ENCODE measurements around the gene ADGRG7.

ADGRG7 gene

DNA sequence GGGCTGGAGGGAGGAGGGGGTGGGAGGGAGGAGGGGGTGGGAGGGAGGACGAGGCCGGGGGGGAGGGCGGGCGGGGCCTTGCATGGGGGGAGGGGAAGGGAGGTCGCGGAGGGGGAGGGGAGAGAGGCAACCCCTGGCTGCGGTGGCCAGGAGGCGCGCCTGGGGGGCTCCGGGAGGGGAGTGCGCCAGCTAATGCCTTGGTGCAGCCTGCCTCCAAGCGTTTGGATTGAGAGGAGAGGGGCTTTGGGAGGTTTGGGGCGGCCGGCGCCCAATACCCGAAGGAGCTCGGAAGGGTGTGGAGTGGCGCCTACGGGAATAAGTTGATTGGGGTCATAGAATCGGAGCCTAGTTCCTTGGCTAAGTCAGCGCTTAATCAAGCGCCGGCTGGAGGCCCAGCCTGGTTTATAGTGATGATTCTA, 100.5 kb downstream of the ADGRG7 start:
- Mint-ChIP-seq H3K9me3 (peaks cover 2% of the 10 kb centered on the region), H3K36me3 (ENCODE audit: low read depth) (peaks cover 50% of the 10 kb centered on the region), H3K4me1 (ENCODE audit: low read depth) (peaks cover 46% of the 10 kb centered on the region), H3K27ac (peak overlapping the region; percentile 90), H3K27me3 (no peaks in the 10 kb centered on the region), H3K4me3 (peak overlapping the region; percentile 81)
- peak; percentile 59 for DNase-seq

DNA sequence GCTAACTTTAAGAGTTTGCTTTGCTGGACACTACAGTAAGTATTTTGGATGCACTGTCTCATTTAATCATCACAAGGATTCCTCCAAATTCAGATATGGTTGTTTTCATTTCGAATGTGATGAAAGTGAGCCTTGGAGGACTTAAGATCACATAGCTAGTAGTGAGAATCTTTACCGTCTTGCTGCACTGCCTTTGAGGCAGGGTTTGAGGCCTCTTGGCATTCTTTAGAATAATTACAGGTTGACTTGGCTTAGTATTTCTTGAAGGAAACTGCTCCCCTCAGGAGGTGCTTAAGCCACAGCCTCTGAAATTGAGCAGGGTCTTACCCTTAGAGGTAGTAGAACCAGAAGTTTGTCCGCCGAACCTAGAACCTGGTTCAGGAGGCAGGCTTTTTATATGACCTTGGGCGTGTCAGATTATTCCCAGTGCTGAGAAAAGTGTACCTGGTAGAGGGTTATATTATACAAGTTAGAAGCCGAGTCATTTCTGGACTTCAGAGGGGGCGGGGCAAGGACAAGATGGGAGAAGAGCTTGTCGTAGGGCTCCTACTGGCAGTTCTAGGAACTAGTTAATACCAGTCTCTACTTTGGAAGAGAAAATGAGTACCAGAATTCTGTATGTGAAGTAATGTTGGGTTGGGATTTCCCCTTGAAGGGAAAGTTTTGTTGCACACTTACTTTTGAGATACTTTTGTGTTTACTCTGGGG, 101.0 kb downstream of the ADGRG7 start:
- H3K27ac Mint-ChIP-seq, result peak overlapping the region; percentile 90
- peak; percentile 74 for DNase-seq
- peak overlapping the region; percentile 81 for H3K4me3 Mint-ChIP-seq
- peaks cover 55% of the 10 kb centered on the region for H3K36me3 Mint-ChIP-seq (ENCODE audit: low read depth)
- no peaks in the 10 kb centered on the region for H3K27me3 Mint-ChIP-seq
- peaks cover 51% of the 10 kb centered on the region for H3K4me1 Mint-ChIP-seq (ENCODE audit: low read depth)
- peaks cover 2% of the 10 kb centered on the region for H3K9me3 Mint-ChIP-seq

- DNase-seq, result no peak
- Mint-ChIP-seq H3K4me1 (ENCODE audit: low read depth) (peaks cover 72% of the 10 kb centered on the region), H3K9me3 (peaks cover 2% of the 10 kb centered on the region), H3K27me3 (no peaks in the 10 kb centered on the region), H3K36me3 (ENCODE audit: low read depth) (peaks cover 97% of the 10 kb centered on the region), H3K27ac (no peak overlapping the region), H3K4me3 (no peak overlapping the region)
Measured at GRCh38 chr3:100715176-100715575, 105.8 kb downstream of the ADGRG7 start.

- Mint-ChIP-seq H3K4me1 (ENCODE audit: low read depth) (peaks cover 55% of the 10 kb centered on the region), H3K36me3 (ENCODE audit: low read depth) (peaks cover 97% of the 10 kb centered on the region), H3K4me3 (no peak overlapping the region), H3K9me3 (no peaks in the 10 kb centered on the region), H3K27me3 (no peaks in the 10 kb centered on the region), H3K27ac (peak overlapping the region; percentile 15)
- no peak for DNase-seq
Measured at GRCh38 chr3:100717063-100717462, 107.7 kb downstream of the ADGRG7 start.

DNA sequence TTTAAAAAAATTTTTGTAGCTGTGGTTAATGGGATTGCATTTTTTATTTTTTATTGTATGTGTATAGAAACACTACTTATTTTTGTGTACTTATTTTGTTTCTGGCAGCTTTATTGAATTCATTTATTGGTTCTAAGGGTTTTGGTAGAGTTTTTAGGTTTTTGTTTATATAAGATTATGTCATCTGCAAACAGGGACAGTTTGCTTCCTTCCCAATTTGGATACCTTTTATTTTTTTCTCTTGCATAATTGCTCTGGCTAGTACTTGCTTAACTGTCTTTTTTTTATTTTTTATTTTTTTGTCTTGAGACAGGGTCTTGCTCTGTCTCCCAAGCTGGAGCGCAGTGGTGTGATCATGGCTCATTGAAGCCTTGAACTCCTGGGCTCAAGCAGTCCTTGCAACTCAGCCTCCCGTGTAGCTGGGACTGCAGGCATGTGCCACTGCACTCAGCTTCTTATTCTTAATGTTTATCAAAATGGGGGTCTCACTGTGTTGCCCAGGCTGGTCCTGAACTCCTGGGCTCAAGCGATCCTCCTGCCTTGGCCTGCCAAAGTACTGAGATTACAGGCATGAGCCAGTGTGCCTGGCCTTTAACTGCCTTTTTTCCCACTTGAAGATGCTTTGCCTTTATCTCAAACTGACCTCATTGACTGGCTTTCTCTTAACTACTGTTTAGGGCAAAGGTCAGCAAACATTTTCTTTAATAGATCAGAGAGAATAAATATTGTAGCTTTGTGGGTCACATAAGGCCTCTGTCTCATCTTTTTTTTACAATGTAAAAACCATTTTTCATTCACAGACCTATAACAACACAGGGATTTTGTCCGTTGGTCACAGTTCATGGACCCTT, 108.5 kb downstream of the ADGRG7 start:
- Mint-ChIP-seq H3K36me3 (ENCODE audit: low read depth) (peaks cover 97% of the 10 kb centered on the region), H3K27ac (no peak overlapping the region), H3K4me1 (ENCODE audit: low read depth) (peaks cover 47% of the 10 kb centered on the region), H3K4me3 (no peak overlapping the region), H3K27me3 (no peaks in the 10 kb centered on the region), H3K9me3 (no peaks in the 10 kb centered on the region)
- no peak for DNase-seq

DNA sequence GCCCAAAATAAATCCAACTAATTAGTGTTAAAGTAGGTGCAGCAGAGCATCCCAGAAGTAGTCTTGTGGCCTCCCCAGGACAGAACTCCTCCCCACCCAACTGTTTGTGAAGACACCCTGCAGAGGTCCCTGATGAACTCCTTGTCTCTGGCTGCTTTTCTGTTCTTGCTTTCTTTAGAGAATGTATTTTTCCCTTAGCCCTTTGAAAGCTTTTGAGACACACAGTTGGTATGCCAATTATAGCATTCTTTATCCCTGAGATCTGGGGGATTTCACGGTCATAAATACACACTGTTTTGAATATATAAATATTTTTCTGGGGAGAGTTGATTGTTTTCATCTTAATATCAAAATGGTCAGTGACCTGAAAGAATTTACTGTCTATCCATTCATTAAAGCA, 109.7 kb downstream of the ADGRG7 start:
- DNase-seq, result no peak
- peaks cover 99% of the 10 kb centered on the region for H3K36me3 Mint-ChIP-seq (ENCODE audit: low read depth)
- H3K27ac Mint-ChIP-seq, result no peak overlapping the region
- H3K4me1 Mint-ChIP-seq (ENCODE audit: low read depth), result peaks cover 39% of the 10 kb centered on the region
- no peaks in the 10 kb centered on the region for H3K27me3 Mint-ChIP-seq
- no peak overlapping the region for H3K4me3 Mint-ChIP-seq
- H3K9me3 Mint-ChIP-seq, result no peaks in the 10 kb centered on the region

DNA sequence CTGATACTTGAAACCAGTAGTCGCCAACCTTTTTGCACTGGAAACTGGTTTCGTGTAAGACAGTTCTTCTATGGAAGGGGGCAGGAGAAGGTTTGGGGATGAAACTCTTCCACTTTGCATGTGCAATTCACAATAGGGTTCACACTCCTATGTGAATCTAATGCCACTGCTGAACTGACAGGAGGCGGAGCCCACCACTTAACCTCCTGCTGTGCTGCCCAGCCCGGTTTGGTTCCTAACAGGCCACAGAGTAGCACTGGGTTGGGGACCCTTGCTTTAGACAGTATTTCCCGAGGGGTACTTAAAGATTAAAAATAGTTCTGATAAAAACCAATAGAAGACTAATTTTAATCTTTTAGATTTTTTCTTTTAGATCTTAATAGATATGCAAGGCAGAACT, 111.0 kb downstream of the ADGRG7 start:
- peaks cover 95% of the 10 kb centered on the region for H3K36me3 Mint-ChIP-seq (ENCODE audit: low read depth)
- no peaks in the 10 kb centered on the region for H3K27me3 Mint-ChIP-seq
- no peak overlapping the region for H3K4me3 Mint-ChIP-seq
- no peak for DNase-seq
- H3K9me3 Mint-ChIP-seq, result no peaks in the 10 kb centered on the region
- no peak overlapping the region for H3K27ac Mint-ChIP-seq
- H3K4me1 Mint-ChIP-seq (ENCODE audit: low read depth), result peaks cover 33% of the 10 kb centered on the region

DNA sequence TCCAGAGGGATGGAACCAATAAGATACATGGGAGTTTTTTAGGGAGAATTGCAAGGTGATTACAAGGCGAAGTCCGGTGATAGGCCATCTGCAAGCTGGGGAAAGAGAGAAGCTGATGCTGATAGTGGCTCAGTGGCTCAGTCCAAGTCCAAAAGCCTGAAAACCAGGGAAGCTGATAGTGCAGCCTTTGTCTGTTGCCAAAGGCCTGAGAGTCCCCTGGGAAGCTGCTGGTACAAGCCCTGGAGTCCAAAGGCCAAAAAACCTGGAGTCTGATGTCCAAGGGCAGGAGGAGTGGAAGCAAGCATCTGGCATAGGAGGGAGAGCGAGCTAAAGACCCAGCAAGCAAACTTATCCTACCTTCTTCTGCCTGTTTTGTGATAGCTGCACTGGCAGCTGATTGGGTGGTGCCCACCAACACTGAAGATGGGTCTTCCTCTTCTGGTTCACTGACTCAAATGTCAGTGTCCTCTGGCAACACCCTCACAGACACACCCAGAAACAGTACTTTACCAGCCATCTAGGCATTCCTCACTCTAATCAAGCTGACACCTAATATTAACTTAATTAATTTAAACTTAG, 116.6 kb downstream of the ADGRG7 start:
- peaks cover 88% of the 10 kb centered on the region for H3K36me3 Mint-ChIP-seq (ENCODE audit: low read depth)
- H3K4me1 Mint-ChIP-seq (ENCODE audit: low read depth), result peaks cover 25% of the 10 kb centered on the region
- no peak overlapping the region for H3K4me3 Mint-ChIP-seq
- H3K27ac Mint-ChIP-seq, result peak overlapping the region; percentile 37
- H3K9me3 Mint-ChIP-seq, result no peaks in the 10 kb centered on the region
- no peaks in the 10 kb centered on the region for H3K27me3 Mint-ChIP-seq
- DNase-seq, result no peak

DNA sequence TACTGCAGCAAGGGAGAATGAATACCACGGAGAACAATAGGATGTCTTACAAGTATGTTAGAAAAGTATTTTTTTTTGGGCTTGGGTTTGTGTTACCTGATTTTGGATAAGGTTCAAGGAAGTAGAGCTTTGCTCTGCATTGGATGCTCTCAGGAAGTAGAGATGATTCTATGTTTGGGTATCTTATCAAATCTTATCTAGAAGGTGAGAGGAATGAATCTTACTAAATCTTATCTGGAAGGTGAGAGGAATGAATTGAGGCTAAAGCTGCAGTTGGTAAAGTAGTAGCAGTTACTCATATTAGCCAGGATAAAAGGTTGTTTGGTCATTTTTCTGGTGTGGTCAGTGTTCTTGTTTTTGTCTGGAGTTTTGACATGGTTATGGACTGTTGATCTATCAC, 117.3 kb downstream of the ADGRG7 start:
- no peak overlapping the region for H3K4me3 Mint-ChIP-seq
- H3K27me3 Mint-ChIP-seq, result no peaks in the 10 kb centered on the region
- no peak for DNase-seq
- H3K36me3 Mint-ChIP-seq (ENCODE audit: low read depth), result peaks cover 86% of the 10 kb centered on the region
- peak overlapping the region; percentile 72 for H3K27ac Mint-ChIP-seq
- H3K4me1 Mint-ChIP-seq (ENCODE audit: low read depth), result peaks cover 25% of the 10 kb centered on the region
- H3K9me3 Mint-ChIP-seq, result no peaks in the 10 kb centered on the region

DNA sequence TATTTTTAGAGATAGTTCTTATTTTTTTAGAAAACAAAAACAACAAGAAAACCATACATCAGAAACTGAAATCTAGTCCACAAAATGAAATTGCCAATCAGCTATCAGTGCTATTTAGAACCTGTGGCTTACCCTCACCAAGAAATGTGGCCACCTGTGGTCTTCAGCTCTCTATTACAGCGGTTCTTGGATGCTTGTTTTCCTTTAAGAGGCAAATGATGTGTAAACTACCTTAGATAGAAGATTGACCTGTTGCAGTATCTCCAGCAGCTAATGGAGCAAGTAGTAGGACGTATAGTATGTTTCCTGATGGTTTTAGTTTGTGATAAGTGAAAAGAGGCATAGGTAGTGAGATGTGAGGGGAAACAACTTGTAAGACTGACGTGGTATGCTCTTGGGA, 121.1 kb downstream of the ADGRG7 start:
- no peak for DNase-seq
- Mint-ChIP-seq H3K27me3 (no peaks in the 10 kb centered on the region), H3K4me3 (no peak overlapping the region), H3K9me3 (no peaks in the 10 kb centered on the region), H3K27ac (no peak overlapping the region), H3K4me1 (ENCODE audit: low read depth) (peaks cover 24% of the 10 kb centered on the region), H3K36me3 (ENCODE audit: low read depth) (peaks cover 89% of the 10 kb centered on the region)

DNA sequence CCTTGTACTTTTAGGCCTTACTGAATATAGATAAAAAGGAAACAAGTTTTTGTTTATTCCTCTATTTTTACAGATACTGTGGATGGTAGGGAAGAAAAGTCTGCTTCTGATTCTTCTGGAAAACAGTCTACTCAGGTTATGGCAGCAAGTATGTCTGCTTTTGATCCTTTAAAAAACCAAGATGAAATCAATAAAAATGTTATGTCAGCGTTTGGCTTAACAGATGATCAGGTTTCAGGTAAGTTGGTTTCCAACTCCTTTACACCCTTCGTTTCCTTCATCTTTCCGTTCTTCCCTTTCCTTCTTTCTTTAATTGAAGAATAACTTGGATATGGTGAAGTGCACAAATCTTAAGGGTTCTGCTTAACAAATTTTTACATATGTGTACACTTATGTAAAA, 123.0 kb downstream of the ADGRG7 start:
- Mint-ChIP-seq H3K36me3 (ENCODE audit: low read depth) (peaks cover 89% of the 10 kb centered on the region), H3K9me3 (no peaks in the 10 kb centered on the region), H3K27me3 (no peaks in the 10 kb centered on the region), H3K4me1 (ENCODE audit: low read depth) (peaks cover 8% of the 10 kb centered on the region), H3K4me3 (no peak overlapping the region), H3K27ac (no peak overlapping the region)
- no peak for DNase-seq

- Mint-ChIP-seq H3K9me3 (no peaks in the 10 kb centered on the region), H3K36me3 (ENCODE audit: low read depth) (peaks cover 96% of the 10 kb centered on the region), H3K27me3 (no peaks in the 10 kb centered on the region), H3K4me1 (ENCODE audit: low read depth) (peaks cover 11% of the 10 kb centered on the region), H3K4me3 (no peak overlapping the region), H3K27ac (no peak overlapping the region)
- no peak for DNase-seq
Measured at GRCh38 chr3:100737334-100737733, 127.9 kb downstream of the ADGRG7 start.

GRCh38 chr3:100740207-100740606, 130.8 kb downstream of the ADGRG7 start:
- Mint-ChIP-seq H3K4me1 (ENCODE audit: low read depth) (peaks cover 8% of the 10 kb centered on the region), H3K9me3 (no peaks in the 10 kb centered on the region), H3K4me3 (no peak overlapping the region), H3K36me3 (ENCODE audit: low read depth) (peaks cover 93% of the 10 kb centered on the region), H3K27ac (no peak overlapping the region), H3K27me3 (no peaks in the 10 kb centered on the region)
- no peak for DNase-seq

DNA sequence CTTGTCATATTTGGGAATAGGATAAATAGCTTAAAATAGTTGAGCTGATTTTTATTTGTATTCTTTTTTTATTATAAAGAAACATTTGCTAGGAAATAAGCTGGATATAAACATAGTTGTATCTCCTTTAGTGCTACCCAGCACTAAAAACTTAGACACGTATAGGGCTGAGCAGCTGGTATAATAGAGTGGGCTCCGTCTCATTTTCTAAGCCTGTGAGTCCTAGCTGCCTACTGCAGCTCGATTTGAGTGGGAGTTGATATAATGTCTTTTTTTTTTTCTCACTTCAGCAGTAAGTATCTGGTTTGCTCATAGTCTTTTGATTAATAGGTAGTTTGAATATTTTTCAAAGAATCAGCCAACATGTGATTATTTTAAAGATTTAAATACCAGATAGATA, 134.1 kb downstream of the ADGRG7 start:
- H3K27ac Mint-ChIP-seq, result no peak overlapping the region
- no peaks in the 10 kb centered on the region for H3K9me3 Mint-ChIP-seq
- no peak overlapping the region for H3K4me3 Mint-ChIP-seq
- H3K4me1 Mint-ChIP-seq (ENCODE audit: low read depth), result peaks cover 8% of the 10 kb centered on the region
- peaks cover 92% of the 10 kb centered on the region for H3K36me3 Mint-ChIP-seq (ENCODE audit: low read depth)
- DNase-seq, result no peak
- no peaks in the 10 kb centered on the region for H3K27me3 Mint-ChIP-seq

- H3K9me3 Mint-ChIP-seq, result no peaks in the 10 kb centered on the region
- H3K27ac Mint-ChIP-seq, result no peak overlapping the region
- no peak overlapping the region for H3K4me3 Mint-ChIP-seq
- peaks cover 7% of the 10 kb centered on the region for H3K4me1 Mint-ChIP-seq (ENCODE audit: low read depth)
- peaks cover 91% of the 10 kb centered on the region for H3K36me3 Mint-ChIP-seq (ENCODE audit: low read depth)
- H3K27me3 Mint-ChIP-seq, result no peaks in the 10 kb centered on the region
- no peak for DNase-seq
Measured at GRCh38 chr3:100744671-100745070, 135.3 kb downstream of the ADGRG7 start.
